H1 (cell line): Measurements from ENCODE around the gene KCNH6. TPM values are rescaled to one million over a fixed set of nuclear protein-coding genes. Genes with fewer than 3 reads are reported as not detected.

Experiments
- CTCF ChIA-PET: fragments of 300-600 bp; sonication (Branson Sonifier 250); formaldehyde crosslinking; loops from one replicate; lab custom pipeline; 2021; ENCODE audit not compliant: partially characterized antibody; lab: Charles Lee
- POLR2A ChIA-PET: fragments of 300-600 bp; sonication (Branson Sonifier 250); formaldehyde crosslinking; loops from one replicate; lab custom pipeline; 2021; ENCODE audit warnings: inconsistent platforms; ENCODE audit not compliant: partially characterized antibody; lab: Charles Lee
- DNase-seq, 2 experiments: peaks; one replicate each; pipeline versions ENCODE4 v3.0.0 to v3.0.0-alpha.2; 2010 to 2022; ENCODE audit warnings: low spot score in 2 of 2, low read depth in 1 of 2, mixed read lengths in 1 of 2
- FAIRE-seq: peaks from 2 replicates; lab custom pipeline; 2011; peaks lifted over from hg19 to GRCh38; lab: Jason Lieb, UNC
- H2AFZ ChIP-seq: 2 replicates; pipeline ENCODE4 v1.8.1; 2012; ENCODE audit warnings: low read length, inconsistent platforms
- H2AK5ac ChIP-seq: 2 replicates; pipeline ENCODE4 v1.6.1; 2013; ENCODE audit warnings: low read depth, low read length
- H2BK120ac ChIP-seq: replicated peaks from 2 replicates; pipeline ENCODE3; 2013; ENCODE audit warnings: low read depth, low read length, inconsistent platforms
- H2BK12ac ChIP-seq: 2 replicates; pipeline ENCODE4 v1.6.1; 2013; ENCODE audit warnings: low read depth, low read length
- H2BK15ac ChIP-seq: 2 replicates; pipeline ENCODE4 v1.6.1; 2013; ENCODE audit warnings: low read length
- H2BK20ac ChIP-seq: 2 replicates; pipeline ENCODE4 v1.6.1; 2013; ENCODE audit warnings: low read length
- H2BK5ac ChIP-seq: 2 replicates; pipeline ENCODE4 v1.6.1; 2013; ENCODE audit warnings: low read depth, low read length
- H3K14ac ChIP-seq: 2 replicates; pipeline ENCODE4 v1.6.1; 2013; ENCODE audit warnings: inconsistent platforms; ENCODE audit not compliant: insufficient read length
- H3K18ac ChIP-seq: 2 replicates; pipeline ENCODE4 v1.6.1; 2013; ENCODE audit warnings: low read length; ENCODE audit errors: extremely low read depth
- H3K23ac ChIP-seq: 2 replicates; pipeline ENCODE4 v1.6.1; 2013; ENCODE audit warnings: inconsistent platforms; ENCODE audit not compliant: insufficient read length
- H3K23me2 ChIP-seq: 2 replicates; pipeline ENCODE4 v1.6.1; 2013; ENCODE audit warnings: low read depth, low read length
- H3K27ac ChIP-seq: 2 replicates; pipeline ENCODE4 v1.6.1; 2011; ENCODE audit warnings: low read depth, low read length, inconsistent platforms
- H3K27me3 ChIP-seq, 4 experiments: replicated peaks in 1 of 4; 1 replicate in 1 of 4; 2 replicates in 3 of 4; pipeline versions ENCODE4 v1.6.1 to v1.8.1; 2011 to 2013; ENCODE audit warnings: low read length in 3 of 4, mild to moderate bottlenecking in 3 of 4, inconsistent platforms in 2 of 4, mixed read lengths in 2 of 4, moderate library complexity in 1 of 4; ENCODE audit not compliant: control insufficient read depth in 3 of 4, insufficient read depth in 3 of 4; ENCODE audit errors: extremely low read depth in 1 of 4
- H3K36me3 ChIP-seq, 4 experiments: 2 replicates each; pipeline versions ENCODE4 v1.6.1 to v1.8.1; 2011 to 2013; ENCODE audit warnings: mild to moderate bottlenecking in 4 of 4, low read length in 3 of 4, moderate library complexity in 2 of 4, control low read depth in 1 of 4, inconsistent platforms in 1 of 4; ENCODE audit not compliant: insufficient read depth in 4 of 4, control insufficient read depth in 2 of 4
- H3K4ac ChIP-seq: replicated peaks from 2 replicates; pipeline ENCODE3; 2013; ENCODE audit warnings: low read length, low read depth, mixed read lengths, inconsistent platforms; ENCODE audit not compliant: insufficient read length
- H3K4me1 ChIP-seq, 4 experiments: replicated peaks in 1 of 4; 1 replicate in 1 of 4; 2 replicates in 3 of 4; pipeline versions ENCODE4 v1.6.1 to v1.8.1; 2011 to 2013; ENCODE audit warnings: low read length in 3 of 4, inconsistent platforms in 2 of 4, mixed read lengths in 1 of 4; ENCODE audit not compliant: insufficient read depth in 4 of 4, control insufficient read depth in 3 of 4
- H3K4me2 ChIP-seq, 2 experiments: 2 replicates each; pipeline versions ENCODE4 v1.6.1 to v1.8.1; 2011 to 2013; ENCODE audit warnings: low read depth in 2 of 2, low read length in 2 of 2, control low read depth in 1 of 2, inconsistent platforms in 1 of 2, mild to moderate bottlenecking in 1 of 2; ENCODE audit not compliant: insufficient read depth in 1 of 2
- H3K4me3 ChIP-seq, 4 experiments: fragments of 200-600, 300-600 bp in 1 of 4; sonication (generic), shearing (Covaris generic), sonication (Bioruptor Twin) in 1 of 4; 2 replicates each; pipeline versions ENCODE4 v1.5.1 to v1.8.1; 2011 to 2016; ENCODE audit warnings: low read length in 4 of 4, low read depth in 3 of 4, control low read depth in 2 of 4, inconsistent platforms in 2 of 4, mild to moderate bottlenecking in 2 of 4, mixed read lengths in 1 of 4, moderate library complexity in 1 of 4; ENCODE audit not compliant: insufficient read depth in 2 of 4; ENCODE audit errors: extremely low read depth in 1 of 4
- H3K56ac ChIP-seq: replicated peaks from 2 replicates; pipeline ENCODE3; 2013; ENCODE audit warnings: low read depth, mild to moderate bottlenecking, mixed read lengths, low read length, inconsistent platforms; ENCODE audit not compliant: insufficient read length
- H3K79me1 ChIP-seq: 2 replicates; pipeline ENCODE4 v1.6.1; 2013; ENCODE audit warnings: low read depth, low read length, control low read depth
- H3K79me2 ChIP-seq, 2 experiments: 2 replicates each; pipeline versions ENCODE4 v1.6.1 to v1.8.1; 2012 to 2013; ENCODE audit warnings: low read length in 2 of 2, mild to moderate bottlenecking in 2 of 2, inconsistent platforms in 1 of 2; ENCODE audit not compliant: insufficient read depth in 2 of 2, control insufficient read depth in 1 of 2
- H3K9ac ChIP-seq, 4 experiments: replicated peaks in 1 of 4; 1 replicate in 1 of 4; 2 replicates in 3 of 4; pipeline versions ENCODE4 v1.6.1 to v1.8.1; 2011 to 2013; ENCODE audit warnings: low read depth in 3 of 4, low read length in 3 of 4, control low read depth in 2 of 4, mild to moderate bottlenecking in 2 of 4, moderate library complexity in 2 of 4, inconsistent platforms in 1 of 4; ENCODE audit errors: extremely low read depth in 1 of 4
- H3K9me3 ChIP-seq, 2 experiments: 2 replicates each; pipeline versions ENCODE4 v1.6.1 to v1.8.1; 2012 to 2013; ENCODE audit warnings: mild to moderate bottlenecking in 2 of 2, moderate library complexity in 2 of 2, control low read depth in 1 of 2, inconsistent platforms in 1 of 2, low read depth in 1 of 2, low read length in 1 of 2, mixed read lengths in 1 of 2; ENCODE audit not compliant: insufficient read depth in 2 of 2
- H4K20me1 ChIP-seq, 2 experiments: replicated peaks in 1 of 2; 2 replicates each; pipeline versions ENCODE3 to v1.8.1; 2011 to 2013; ENCODE audit warnings: inconsistent platforms in 2 of 2, low read length in 2 of 2, mild to moderate bottlenecking in 1 of 2; ENCODE audit not compliant: insufficient read depth in 2 of 2, control insufficient read depth in 1 of 2
- H4K5ac ChIP-seq: 2 replicates; pipeline ENCODE4 v1.6.1; 2013; ENCODE audit warnings: low read length, low read depth, mixed read lengths, inconsistent platforms; ENCODE audit not compliant: insufficient read length
- H4K8ac ChIP-seq: 2 replicates; pipeline ENCODE4 v1.8.0; 2013; ENCODE audit warnings: mild to moderate bottlenecking, moderate library complexity, low read length, inconsistent platforms; ENCODE audit not compliant: insufficient read depth; ENCODE audit errors: extremely low read depth
- H4K91ac ChIP-seq: replicated peaks from 2 replicates; pipeline ENCODE3; 2013; ENCODE audit warnings: low read length, mixed read lengths, inconsistent platforms; ENCODE audit not compliant: insufficient read length
- BCL11A ChIP-seq, 2 experiments: IDR thresholded peaks; one replicate each; pipeline ENCODE4 v1.6.1; 2011; ENCODE audit warnings: low read depth in 2 of 2, low read length in 2 of 2, mild to moderate bottlenecking in 2 of 2
- CHD2 ChIP-seq: IDR thresholded peaks from 2 replicates; pipeline ENCODE4 v1.6.1; 2012; ENCODE audit warnings: low read length, improper control_type of control experiment
- CTBP2 ChIP-seq: IDR thresholded peaks from 2 replicates; pipeline ENCODE4 v1.7.0; 2011; ENCODE audit warnings: borderline replicate concordance, mild to moderate bottlenecking, moderate library complexity, mixed read lengths, low read length; ENCODE audit not compliant: insufficient read depth, insufficient read length
- HDAC2 ChIP-seq, 2 experiments: fragments of 300-600 bp in 1 of 2; sonication (generic) in 1 of 2; IDR thresholded peaks; 2 replicates each; pipeline ENCODE4 v1.6.1; 2011 to 2012; ENCODE audit warnings: low read depth in 2 of 2, low read length in 2 of 2, mild to moderate bottlenecking in 2 of 2, moderate library complexity in 2 of 2, borderline replicate concordance in 1 of 2, inconsistent platforms in 1 of 2
- KDM1A ChIP-seq: fragments of 200-600, 300-600 bp; sonication (generic); IDR thresholded peaks from 2 replicates; pipeline ENCODE4 v1.7.1; 2016; ENCODE audit warnings: mild to moderate bottlenecking, low read length, borderline replicate concordance
- KDM5A ChIP-seq: fragments of 200-600 bp; IDR thresholded peaks from 2 replicates; pipeline ENCODE4 v1.7.1; 2012; ENCODE audit warnings: mild to moderate bottlenecking, low read length, inconsistent platforms, mixed read lengths
- POLR2AphosphoS5 ChIP-seq: IDR thresholded peaks from 2 replicates; pipeline ENCODE4 v1.6.1; 2011; ENCODE audit warnings: low read depth, low read length
- TAF7 ChIP-seq: optimal IDR thresholded peaks from 2 replicates; pipeline ENCODE3; 2011; ENCODE audit warnings: low read depth, mild to moderate bottlenecking, inconsistent platforms, low read length, moderate library complexity, borderline replicate concordance
- YY1 ChIP-seq: IDR thresholded peaks from 2 replicates; pipeline ENCODE4 v1.6.1; 2011; ENCODE audit warnings: low read depth, mild to moderate bottlenecking, low read length
- WGBS, 2 experiments: shearing (Covaris generic) in 1 of 2; methylation state at CpG; one replicate each; pipeline versions ENCODE4 v1.1.6 to v1.1.7; 2013 to 2015; ENCODE audit warnings: low lambda C conversion rate in 2 of 2, mixed read lengths in 2 of 2, inconsistent platforms in 1 of 2, low coverage in 1 of 2, missing lambda C conversion rate in 1 of 2; ENCODE audit not compliant: insufficient replicate concordance in 2 of 2, insufficient coverage in 1 of 2, insufficient read length in 1 of 2; ENCODE audit errors: extremely low coverage in 1 of 2, missing lambda C conversion rate in 1 of 2; 5-methylcytosine and 5-hydroxymethylcytosine counted together
- polyA plus RNA-seq, 7 experiments: library from polyadenylated mRNA; depleted of rRNA in 3 of 7; stranded (reverse) in 5 of 7; unstranded in 2 of 7; fragments of >200 nt in 5 of 7; fragments of 200-250 nt in 2 of 7; gene quantifications; 1 replicate in 5 of 7; 2 replicates in 1 of 7; 4 replicates in 1 of 7; pipeline versions ENCODE4 v1.2.1 to v1.2.3, GENCODE V29; 2011 to 2013; ENCODE audit warnings: missing spikeins in 2 of 7, mixed read lengths in 2 of 7
- total RNA-seq: library from RNA; stranded (reverse); fragmentation: NEBNext Ultra II Directional; extraction: Animal tissue kit (Norgen Biotek cat#: 25700); gene quantifications from 2 replicates; pipeline ENCODE4 v1.2.1, GENCODE V29; 2021
- TF ChIP-seq, protein P1 (sequence below): IDR thresholded peaks from 2 replicates; pipeline ENCODE4 v1.6.1; 2011; ENCODE audit warnings: low read length, improper control_type of control experiment
- TF ChIP-seq, protein P2 (sequence below): IDR thresholded peaks from 2 replicates; pipeline ENCODE4 v1.6.1; 2012; ENCODE audit warnings: inconsistent platforms

The KCNH6 gene
- total and polyA plus RNA-seq, 2 of the 8 experiments (the other 6 are each of a cell fraction or from before 2014, with no cell fraction given), result 1.8 to 3.6 TPM

DNA sequence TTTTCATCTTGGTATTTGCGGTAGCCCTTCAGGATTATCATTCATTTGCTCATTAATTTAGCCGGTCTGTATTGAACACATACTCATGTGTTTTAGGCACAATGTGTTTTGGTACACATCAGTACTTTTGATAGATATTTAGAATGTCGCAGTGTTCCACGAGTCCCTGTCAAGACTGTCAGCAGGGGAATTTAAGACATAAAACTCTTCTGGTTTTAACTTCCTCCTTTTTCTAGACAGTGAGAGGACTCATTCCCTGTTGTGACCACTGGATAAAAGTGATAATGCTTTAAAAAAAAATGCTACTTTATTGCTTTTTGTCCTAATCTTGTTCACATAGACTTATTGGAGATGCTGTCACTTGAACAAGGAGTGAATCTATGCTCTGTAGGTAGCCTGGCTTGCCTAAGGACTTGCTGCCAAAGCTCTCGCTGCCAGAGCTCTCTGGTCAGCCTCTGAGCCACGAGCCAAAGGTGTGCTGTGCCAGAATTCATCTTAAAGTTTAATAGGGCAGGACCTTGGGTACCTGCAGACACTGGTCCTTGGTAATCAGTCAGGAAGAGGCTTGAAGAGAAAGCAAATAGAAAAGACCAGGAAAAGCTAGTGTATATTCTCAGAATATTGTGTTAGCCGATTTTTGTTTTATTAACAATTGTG is 32.5 kb downstream of the KCNH6 start:
- H3K14ac ChIP-seq, result no peak overlapping the region
- peaks cover 9% of the 10 kb centered on the region; the same call in 1 of the 2 replicates for H3K23me2 ChIP-seq
- H3K4ac ChIP-seq, result no peak overlapping the region
- no peak overlapping the region for H3K4me3 ChIP-seq
- H3K4me2 ChIP-seq, result no peak overlapping the region
- H4K91ac ChIP-seq, result no peak overlapping the region
- no peak overlapping the region for H2AK5ac ChIP-seq
- no peaks in the 10 kb centered on the region for H3K9me3 ChIP-seq
- H3K4me1 ChIP-seq, result peaks cover 0 to 3% (median 1%) of the 10 kb centered on the region in 4 experiments; a peak in 3 of 7 replicates
- no peak overlapping the region for H2BK12ac ChIP-seq
- no peak overlapping the region for H2BK120ac ChIP-seq
- no peak overlapping the region for H2BK15ac ChIP-seq
- no peak overlapping the region for H2BK20ac ChIP-seq
- peaks cover 8% of the 10 kb centered on the region for H3K79me1 ChIP-seq
- H3K23ac ChIP-seq, result no peak overlapping the region
- POLR2A ChIA-PET, result no interaction called here
- no peak overlapping the region for H2BK5ac ChIP-seq
- CTCF ChIA-PET, result interaction anchor here (1.0 to 1.9 kb wide), 3 partner anchors 11 to 17 kb away, joined by 3 to 4 read pairs (median 4); no protein-coding TSS in a partner anchor
- H3K56ac ChIP-seq, result no peak overlapping the region
- peaks cover 0 to 5% (median 0%) of the 10 kb centered on the region in 4 experiments; a peak in 1 of 8 replicates for H3K36me3 ChIP-seq
- no peak overlapping the region for H3K27ac ChIP-seq
- DNase-seq (no peak), FAIRE-seq (no peak)
- H3K18ac ChIP-seq, result no peak overlapping the region
- H3K27me3 ChIP-seq, result no peaks in the 10 kb centered on the region
- H4K5ac ChIP-seq, result no peak overlapping the region
- H4K20me1 ChIP-seq, result peaks cover 7 to 19% of the 10 kb centered on the region in 2 experiments
- no peak overlapping the region for H4K8ac ChIP-seq
- peaks cover 22 to 91% of the 10 kb centered on the region in 2 experiments for H3K79me2 ChIP-seq
- 90% methylated on average over 7 of the region's 7 CpGs; no CpG with 5 or more reads in 1 of the 2 experiments for WGBS, 2 experiments
- H2AFZ ChIP-seq, result no peak overlapping the region
- no peak overlapping the region for H3K9ac ChIP-seq
- TF ChIP-seq CTBP2 (no peak), KDM5A (no peak), YY1 (no peak), BCL11A (IDR thresholded peaks at IDR 0.05; ENCODE audit: low read depth in 2 of 2, low read length in 2 of 2) (no peak), TAF7 (no peak), CHD2 (no peak), HDAC2 (IDR thresholded peaks at IDR 0.05; ENCODE audit: borderline replicate concordance in 1 of 2, low read depth in 2 of 2, low read length in 2 of 2) (no peak), KDM1A (no peak), POLR2AphosphoS5 (no peak)
- TF ChIP-seq, protein P1, sequence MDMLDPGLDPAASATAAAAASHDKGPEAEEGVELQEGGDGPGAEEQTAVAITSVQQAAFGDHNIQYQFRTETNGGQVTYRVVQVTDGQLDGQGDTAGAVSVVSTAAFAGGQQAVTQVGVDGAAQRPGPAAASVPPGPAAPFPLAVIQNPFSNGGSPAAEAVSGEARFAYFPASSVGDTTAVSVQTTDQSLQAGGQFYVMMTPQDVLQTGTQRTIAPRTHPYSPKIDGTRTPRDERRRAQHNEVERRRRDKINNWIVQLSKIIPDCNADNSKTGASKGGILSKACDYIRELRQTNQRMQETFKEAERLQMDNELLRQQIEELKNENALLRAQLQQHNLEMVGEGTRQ, result no peak
- TF ChIP-seq, protein P2, sequence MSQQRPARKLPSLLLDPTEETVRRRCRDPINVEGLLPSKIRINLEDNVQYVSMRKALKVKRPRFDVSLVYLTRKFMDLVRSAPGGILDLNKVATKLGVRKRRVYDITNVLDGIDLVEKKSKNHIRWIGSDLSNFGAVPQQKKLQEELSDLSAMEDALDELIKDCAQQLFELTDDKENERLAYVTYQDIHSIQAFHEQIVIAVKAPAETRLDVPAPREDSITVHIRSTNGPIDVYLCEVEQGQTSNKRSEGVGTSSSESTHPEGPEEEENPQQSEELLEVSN, result no peak
